Thoracic aorta (tissue), 2 donors: ENCODE data around the gene RBM33. TPM values are rescaled to one million over a fixed set of nuclear protein-coding genes. Genes with fewer than 3 reads are reported as not detected.

Source experiments
- ATAC-seq: fragments of 150-250 bp; one replicate; pipeline ENCODE4 v1.8.0; 2017; ENCODE audit warnings: low read depth; ENCODE audit not compliant: insufficient number of reproducible peaks, low FRiP score
- DNase-seq: peaks from one replicate; pipeline ENCODE4 v3.0.0-alpha.2; 2020; ENCODE audit warnings: low spot score
- H3K27ac ChIP-seq, 2 donors: fragments of 200-600 bp; sonication (generic); 1 replicate in 1 of 2; 2 replicates in 1 of 2; pipeline ENCODE4 v1.5.1; 2016; ENCODE audit warnings: mild to moderate bottlenecking in 2 of 2, moderate library complexity in 2 of 2
- H3K27me3 ChIP-seq: fragments of 200-600 bp; sonication (generic); replicated peaks from 2 replicates; pipeline ENCODE4 v1.6.0; 2016; ENCODE audit warnings: mild to moderate bottlenecking; ENCODE audit not compliant: insufficient read depth
- H3K36me3 ChIP-seq: fragments of 200-600 bp; sonication (generic); one replicate; pipeline ENCODE4 v1.5.1; 2016
- H3K4me1 ChIP-seq, 2 donors: fragments of 200-600 bp; sonication (generic); 1 replicate in 1 of 2; 2 replicates in 1 of 2; pipeline versions ENCODE4 v1.5.1 to v1.6.0; 2016; ENCODE audit warnings: low read depth in 2 of 2, mild to moderate bottlenecking in 1 of 2; ENCODE audit not compliant: control insufficient read depth in 1 of 2
- H3K4me3 ChIP-seq: fragments of 200-600 bp; sonication (generic); 2 replicates; pipeline ENCODE4 v1.5.1; 2016; ENCODE audit warnings: mild to moderate bottlenecking
- H3K9me3 ChIP-seq: fragments of 200-600 bp; sonication (generic); 2 replicates; pipeline ENCODE4 v1.5.1; 2016
- total RNA-seq, 2 donors: library from RNA; depleted of rRNA; stranded (reverse); fragments of >200 nt; gene quantifications; one replicate each; pipeline versions ENCODE4 v1.1.0 to v1.2.3, GENCODE V29; 2016
- TF ChIP-seq, protein P1 (sequence below): fragments of 200-600 bp; sonication (generic); IDR thresholded peaks from one replicate; pipeline ENCODE4 v1.5.1; 2019; ENCODE audit warnings: antibody characterized with exemption

RBM33 gene
- total RNA-seq, 2 donors from 2014 or later, result 64.6 to 80.3 TPM

DNA sequence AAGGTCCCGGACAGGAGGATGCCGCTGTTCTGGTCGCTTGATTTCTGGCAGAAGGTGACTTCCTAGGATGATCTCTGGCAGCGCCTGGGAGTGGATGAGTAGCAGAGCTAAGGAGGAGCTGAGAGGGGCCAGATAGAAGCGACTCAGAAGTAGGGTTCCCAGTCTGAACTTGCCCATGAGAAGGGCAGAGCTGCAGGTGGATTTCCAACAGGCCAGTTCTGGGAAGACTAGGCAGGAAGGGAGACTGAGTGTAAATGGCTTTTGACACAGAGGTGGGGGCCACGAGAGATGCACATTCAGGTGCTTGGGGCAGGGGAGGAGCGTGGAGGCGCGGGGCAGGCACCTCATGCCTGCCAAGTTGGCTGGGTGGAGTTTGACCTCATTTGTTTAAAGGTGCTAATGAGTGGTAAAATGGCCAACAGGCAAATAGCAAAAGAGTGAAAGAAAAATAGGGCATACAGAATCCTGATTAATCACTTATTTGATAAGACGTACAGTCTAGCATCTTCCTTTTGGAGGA is 109.0 kb downstream of the RBM33 start:
- Histone ChIP-seq H3K36me3 (no peaks in the 10 kb centered on the region), H3K4me1 (peaks cover 14 to 32% of the 10 kb centered on the region in 2 donors)

DNA sequence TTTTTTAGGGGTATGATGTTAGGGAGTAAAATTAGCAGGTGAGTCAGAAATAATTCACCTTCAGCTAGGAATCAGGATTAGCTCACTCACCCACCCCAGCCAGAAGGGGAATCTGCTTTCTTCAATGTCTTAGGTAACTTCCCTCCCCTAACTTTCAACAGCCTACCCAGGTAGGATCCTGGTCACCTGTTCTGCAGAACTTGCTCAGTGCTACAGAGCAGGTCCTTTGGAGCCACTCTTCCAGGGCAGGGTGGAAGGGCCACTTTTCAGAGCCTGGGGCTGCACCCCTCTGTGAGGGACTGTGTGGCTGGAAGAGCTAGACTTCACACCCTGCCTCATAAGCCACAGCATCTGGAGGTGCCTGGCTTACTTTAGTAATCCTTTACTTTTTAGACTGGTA is 109.7 kb downstream of the RBM33 start:
- Histone ChIP-seq H3K36me3 (no peaks in the 10 kb centered on the region), H3K9me3 (no peaks in the 10 kb centered on the region), H3K27ac (no peak overlapping the region), H3K27me3 (no peaks in the 10 kb centered on the region), H3K4me3 (no peak overlapping the region), H3K4me1 (peaks cover 14 to 32% of the 10 kb centered on the region in 2 donors)
- TF ChIP-seq, protein P1, sequence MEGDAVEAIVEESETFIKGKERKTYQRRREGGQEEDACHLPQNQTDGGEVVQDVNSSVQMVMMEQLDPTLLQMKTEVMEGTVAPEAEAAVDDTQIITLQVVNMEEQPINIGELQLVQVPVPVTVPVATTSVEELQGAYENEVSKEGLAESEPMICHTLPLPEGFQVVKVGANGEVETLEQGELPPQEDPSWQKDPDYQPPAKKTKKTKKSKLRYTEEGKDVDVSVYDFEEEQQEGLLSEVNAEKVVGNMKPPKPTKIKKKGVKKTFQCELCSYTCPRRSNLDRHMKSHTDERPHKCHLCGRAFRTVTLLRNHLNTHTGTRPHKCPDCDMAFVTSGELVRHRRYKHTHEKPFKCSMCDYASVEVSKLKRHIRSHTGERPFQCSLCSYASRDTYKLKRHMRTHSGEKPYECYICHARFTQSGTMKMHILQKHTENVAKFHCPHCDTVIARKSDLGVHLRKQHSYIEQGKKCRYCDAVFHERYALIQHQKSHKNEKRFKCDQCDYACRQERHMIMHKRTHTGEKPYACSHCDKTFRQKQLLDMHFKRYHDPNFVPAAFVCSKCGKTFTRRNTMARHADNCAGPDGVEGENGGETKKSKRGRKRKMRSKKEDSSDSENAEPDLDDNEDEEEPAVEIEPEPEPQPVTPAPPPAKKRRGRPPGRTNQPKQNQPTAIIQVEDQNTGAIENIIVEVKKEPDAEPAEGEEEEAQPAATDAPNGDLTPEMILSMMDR, result no peak
- no peak for DNase-seq
- ATAC-seq, result no peak

More for the DNA sequence above, 109.0 kb downstream of the RBM33 start:
- TF ChIP-seq, protein P1, result no peak
- no peak overlapping the region for H3K4me3 ChIP-seq
- H3K27ac ChIP-seq, result no peak overlapping the region
- H3K27me3 ChIP-seq, result no peaks in the 10 kb centered on the region
- no peaks in the 10 kb centered on the region for H3K9me3 ChIP-seq
- DNase-seq (no peak), ATAC-seq (no peak)

GRCh38 chr7:155755026-155755425 is 110.6 kb downstream of the RBM33 start:
- peaks cover 14 to 25% of the 10 kb centered on the region in 2 donors for H3K4me1 ChIP-seq
- no peak overlapping the region for H3K4me3 ChIP-seq
- H3K36me3 ChIP-seq, result peaks cover 3% of the 10 kb centered on the region
- H3K27ac ChIP-seq, result no peak overlapping the region
- ATAC-seq (no peak), DNase-seq (no peak)
- no peaks in the 10 kb centered on the region for H3K27me3 ChIP-seq
- H3K9me3 ChIP-seq, result no peaks in the 10 kb centered on the region
- TF ChIP-seq, protein P1, result no peak

- H3K4me3 ChIP-seq, result no peak overlapping the region
- H3K9me3 ChIP-seq, result no peaks in the 10 kb centered on the region
- no peaks in the 10 kb centered on the region for H3K27me3 ChIP-seq
- ATAC-seq (no peak), DNase-seq (no peak)
- H3K4me1 ChIP-seq, result peaks cover 14 to 25% of the 10 kb centered on the region in 2 donors
- peaks cover 5% of the 10 kb centered on the region for H3K36me3 ChIP-seq
- H3K27ac ChIP-seq, result no peak overlapping the region
- TF ChIP-seq, protein P1, result no peak
These were observed 111.9 kb downstream of the RBM33 start for GRCh38 chr7:155756322-155756721.

DNA sequence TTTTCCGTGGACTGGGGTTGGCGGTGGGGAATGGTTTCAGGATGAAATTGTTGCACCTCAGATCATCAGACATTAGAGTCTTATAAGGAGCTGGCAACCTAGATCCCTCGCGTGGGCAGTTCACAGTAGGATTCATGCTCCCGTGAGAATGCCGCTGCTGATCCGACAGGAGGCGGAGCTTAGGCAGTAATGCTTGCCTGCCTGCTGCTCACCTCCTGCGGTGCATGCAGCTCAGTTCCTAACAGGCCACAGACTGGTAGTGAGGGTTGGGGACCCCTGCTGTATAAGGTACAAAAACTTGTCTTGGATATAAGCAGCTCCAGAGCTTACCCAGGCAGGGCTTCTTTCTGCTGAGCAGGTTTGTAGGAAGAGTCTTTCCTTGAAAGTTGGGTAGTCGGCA is 113.9 kb downstream of the RBM33 start:
- Histone ChIP-seq H3K4me1 (peaks cover 7 to 23% of the 10 kb centered on the region in 2 donors), H3K27me3 (no peaks in the 10 kb centered on the region), H3K27ac (no peak overlapping the region), H3K9me3 (no peaks in the 10 kb centered on the region), H3K36me3 (peaks cover 5% of the 10 kb centered on the region), H3K4me3 (no peak overlapping the region)
- no peak for DNase-seq
- TF ChIP-seq, protein P1, result no peak
- ATAC-seq, result no peak
